Vagina (tissue), 2 donors: Measurements from ENCODE around the gene FYCO1. TPM values are rescaled to one million over a fixed set of nuclear protein-coding genes. Genes with fewer than 3 reads are reported as not detected.
"Not testable (repeated sequence)": the region's sequence is repeated elsewhere in the genome, so short reads cannot be mapped to it uniquely, and the experiment has no call there.

Source experiments
- DNase-seq, 2 donors: peaks; one replicate each; pipeline ENCODE4 v3.0.0-alpha.2; 2017; ENCODE audit errors: extremely low spot score in 2 of 2
- H3K27ac ChIP-seq: fragments of 200-600 bp; sonication (generic); one replicate; pipeline ENCODE4 v1.5.1; 2019
- H3K27me3 ChIP-seq: fragments of 200-600 bp; sonication (generic); one replicate; pipeline ENCODE4 v1.5.1; 2019
- H3K36me3 ChIP-seq, 2 donors: fragments of 200-600 bp; sonication (generic); one replicate each; pipeline ENCODE4 v1.5.1; 2017 to 2019
- H3K4me1 ChIP-seq: fragments of 200-600 bp; sonication (generic); one replicate; pipeline ENCODE4 v1.5.1; 2019
- H3K4me3 ChIP-seq, 2 donors: fragments of 200-600 bp; sonication (generic); 1 replicate in 1 of 2; 2 replicates in 1 of 2; pipeline ENCODE4 v1.5.1; 2016 to 2019
- H3K9me3 ChIP-seq: fragments of 200-600 bp; sonication (generic); one replicate; pipeline ENCODE4 v1.5.1; 2019
- CTCF ChIP-seq, 3 experiments: fragments of 450-650 bp in 2 of 3; fragments of 200-600 bp in 1 of 3; sonication (generic) in 1 of 3; IDR thresholded peaks; one replicate each; pipeline ENCODE4 v1.5.1; 2017 to 2019; ENCODE audit warnings: antibody characterized with exemption in 3 of 3, mild to moderate bottlenecking in 2 of 3, moderate library complexity in 2 of 3
- POLR2A ChIP-seq, 2 donors: fragments of 450-650 bp; IDR thresholded peaks; one replicate each; pipeline ENCODE4 v1.6.1; 2017; ENCODE audit warnings: antibody characterized with exemption in 2 of 2, mild to moderate bottlenecking in 2 of 2, moderate library complexity in 2 of 2
- POLR2AphosphoS5 ChIP-seq, 2 donors: sonication (generic); formaldehyde crosslinking; IDR thresholded peaks; one replicate each; pipeline ENCODE4 v1.9.0; 2017; ENCODE audit warnings: antibody characterized with exemption in 2 of 2, mild to moderate bottlenecking in 2 of 2, low read depth in 1 of 2; ENCODE audit not compliant: insufficient read depth in 1 of 2
- intact Hi-C: fragments of 100-400 bp; cut with DNase I; formaldehyde crosslinking; loops from one replicate; pipeline ENCODE4 v1.15.1; 2023
- total RNA-seq: library from RNA; depleted of rRNA; stranded (reverse); fragments of >200 nt; gene quantifications from one replicate; pipeline ENCODE4 v1.2.3, GENCODE V29; 2016

The FYCO1 gene
- total RNA-seq, 1 donor from 2014 or later, result 45.7 TPM

DNA sequence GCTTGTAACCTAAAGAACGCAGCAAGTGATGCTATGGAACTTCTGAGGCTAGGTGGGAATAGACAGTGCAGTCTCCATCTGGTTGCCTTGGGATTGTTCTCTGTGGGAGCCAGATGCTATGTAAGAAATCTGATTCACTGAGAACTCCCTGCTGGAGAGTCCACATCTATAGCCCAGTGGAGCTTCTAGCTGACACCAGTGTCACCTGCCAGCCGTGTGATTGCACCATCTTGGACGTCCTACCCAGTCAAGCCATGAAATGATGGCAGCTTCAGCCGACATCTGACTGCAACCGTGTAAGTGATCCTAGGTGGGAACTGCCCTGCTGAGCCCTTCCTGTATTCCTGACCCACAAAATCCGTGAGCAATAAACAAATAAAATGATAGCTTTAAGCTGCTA, 12.4 kb upstream of the FYCO1 start:
- Histone ChIP-seq H3K4me1 (peaks cover 12% of the 10 kb centered on the region), H3K27ac (peak overlapping the region; percentile 63), H3K27me3 (no peaks in the 10 kb centered on the region), H3K4me3 (no peak overlapping the region), H3K36me3 (no peaks in the 10 kb centered on the region), H3K9me3 (no peaks in the 10 kb centered on the region)
- TF ChIP-seq POLR2AphosphoS5 (IDR thresholded peaks at IDR 0.05; ENCODE audit: insufficient read depth in 1 of 2, low read depth in 1 of 2) (no peak), POLR2A (IDR thresholded peaks at IDR 0.05) (no peak), CTCF (IDR thresholded peaks at IDR 0.05) (no peak)
- intact Hi-C loops, result no loop called here
- DNase-seq, result no peak

GRCh38 chr3:46007280-46007679, 11.7 kb upstream of the FYCO1 start:
- H3K27me3 ChIP-seq, result no peaks in the 10 kb centered on the region
- intact Hi-C loops, result no loop called here
- H3K36me3 ChIP-seq, result no peaks in the 10 kb centered on the region
- DNase-seq, result no peak
- peaks cover 12% of the 10 kb centered on the region for H3K4me1 ChIP-seq
- no peak for TF ChIP-seq POLR2A (IDR thresholded peaks at IDR 0.05)
- no peak for TF ChIP-seq CTCF (IDR thresholded peaks at IDR 0.05)
- TF ChIP-seq POLR2AphosphoS5 (IDR thresholded peaks at IDR 0.05; ENCODE audit: insufficient read depth in 1 of 2, low read depth in 1 of 2), result no peak
- H3K4me3 ChIP-seq, result no peak overlapping the region
- no peaks in the 10 kb centered on the region for H3K9me3 ChIP-seq
- H3K27ac ChIP-seq, result peak overlapping the region; percentile 63

- Histone ChIP-seq H3K4me1 (peaks cover 12% of the 10 kb centered on the region), H3K9me3 (no peaks in the 10 kb centered on the region), H3K27me3 (no peaks in the 10 kb centered on the region), H3K36me3 (no peaks in the 10 kb centered on the region), H3K27ac (peak overlapping the region; percentile 63), H3K4me3 (no peak overlapping the region)
- TF ChIP-seq POLR2A (IDR thresholded peaks at IDR 0.05) (no peak), POLR2AphosphoS5 (IDR thresholded peaks at IDR 0.05; ENCODE audit: insufficient read depth in 1 of 2, low read depth in 1 of 2) (peak in 1 of 2 donors; percentile 62), CTCF (IDR thresholded peaks at IDR 0.05) (no peak)
- intact Hi-C loops, result no loop called here
- DNase-seq, result no peak
Measured at GRCh38 chr3:46006238-46007032, 10.8 kb upstream of the FYCO1 start.

GRCh38 chr3:46003706-46004105, 8.1 kb upstream of the FYCO1 start:
- H3K36me3 ChIP-seq, H3K27ac ChIP-seq, intact Hi-C loops: not testable (repeated sequence)

DNA sequence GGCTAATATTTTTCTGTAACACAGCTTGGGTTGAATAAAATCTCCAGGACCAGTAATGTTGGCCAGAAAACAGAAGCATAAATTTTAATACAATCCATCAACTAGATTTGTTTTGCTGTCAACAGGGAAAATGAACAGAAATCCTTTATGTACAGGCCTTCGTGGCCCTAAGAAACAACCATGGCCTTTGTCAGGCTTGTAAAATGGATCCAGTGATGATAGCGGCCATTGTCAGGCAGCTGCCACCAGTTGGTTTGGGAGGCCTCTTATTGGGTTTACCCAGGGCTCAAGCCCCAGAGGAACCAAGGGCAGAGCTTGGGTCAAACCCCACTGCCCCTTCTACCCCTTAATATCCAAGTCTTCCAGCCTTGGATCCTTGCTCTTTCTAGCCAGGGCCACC, 5.6 kb upstream of the FYCO1 start:
- H3K36me3 ChIP-seq, result no peaks in the 10 kb centered on the region
- no peak for TF ChIP-seq POLR2AphosphoS5 (IDR thresholded peaks at IDR 0.05; ENCODE audit: insufficient read depth in 1 of 2, low read depth in 1 of 2)
- no peak for TF ChIP-seq CTCF (IDR thresholded peaks at IDR 0.05)
- TF ChIP-seq POLR2A (IDR thresholded peaks at IDR 0.05), result no peak
- intact Hi-C loops, result no loop called here
- no peaks in the 10 kb centered on the region for H3K27me3 ChIP-seq
- no peak overlapping the region for H3K4me3 ChIP-seq
- no peak overlapping the region for H3K27ac ChIP-seq
- no peak for DNase-seq
- H3K4me1 ChIP-seq, result peaks cover 8% of the 10 kb centered on the region
- no peaks in the 10 kb centered on the region for H3K9me3 ChIP-seq

More at GRCh38 chr3:46003706-46004105, 8.1 kb upstream of the FYCO1 start:
- not testable (repeated sequence) for H3K27me3 ChIP-seq, H3K4me3 ChIP-seq, H3K9me3 ChIP-seq, DNase-seq
- H3K4me1 ChIP-seq, result peaks cover 12% of the 10 kb centered on the region
